Measurements from ENCODE around the gene WNK4. TPM values are rescaled to one million over a fixed set of nuclear protein-coding genes. Genes with fewer than 3 reads are reported as not detected.

The WNK4 gene
- total RNA-seq, 1 donor from 2014 or later = 11.3 TPM

DNA sequence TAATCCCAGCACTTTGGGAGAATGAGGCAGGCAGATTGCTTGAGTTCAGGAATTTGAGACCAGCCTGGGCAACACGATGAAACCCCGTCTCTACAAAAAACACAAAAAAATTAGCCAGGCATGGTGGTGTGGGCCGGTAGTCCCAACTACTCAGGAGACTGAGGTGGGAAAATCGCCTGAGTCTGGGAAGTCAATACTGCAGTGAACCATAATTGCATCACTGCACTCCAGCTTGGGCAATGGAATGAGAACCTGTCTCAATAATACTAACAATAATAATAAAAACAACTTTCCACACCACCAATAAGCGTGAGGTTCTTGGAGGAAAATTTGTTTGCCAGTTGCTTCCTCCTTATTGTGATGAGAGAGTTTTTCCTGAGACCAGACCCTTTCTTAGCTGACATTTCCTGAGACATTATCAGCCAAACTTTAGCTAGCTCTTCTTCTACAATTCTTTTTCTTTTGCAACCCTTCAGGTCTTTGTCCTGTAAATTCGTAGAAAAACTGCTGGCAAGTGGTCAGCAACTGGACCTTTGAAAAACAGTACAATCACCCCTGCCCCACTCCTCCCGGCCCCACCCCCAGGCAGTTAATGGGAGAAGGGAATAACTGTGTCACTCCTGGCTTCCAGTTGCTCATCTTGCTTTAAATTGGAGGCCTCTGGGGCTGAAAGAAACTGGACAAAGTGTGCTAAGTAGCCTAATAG, 32.1 kb upstream of the WNK4 start:
- no peak for DNase-seq (ENCODE audit: low read depth)
- TF ChIP-seq, protein P1, sequence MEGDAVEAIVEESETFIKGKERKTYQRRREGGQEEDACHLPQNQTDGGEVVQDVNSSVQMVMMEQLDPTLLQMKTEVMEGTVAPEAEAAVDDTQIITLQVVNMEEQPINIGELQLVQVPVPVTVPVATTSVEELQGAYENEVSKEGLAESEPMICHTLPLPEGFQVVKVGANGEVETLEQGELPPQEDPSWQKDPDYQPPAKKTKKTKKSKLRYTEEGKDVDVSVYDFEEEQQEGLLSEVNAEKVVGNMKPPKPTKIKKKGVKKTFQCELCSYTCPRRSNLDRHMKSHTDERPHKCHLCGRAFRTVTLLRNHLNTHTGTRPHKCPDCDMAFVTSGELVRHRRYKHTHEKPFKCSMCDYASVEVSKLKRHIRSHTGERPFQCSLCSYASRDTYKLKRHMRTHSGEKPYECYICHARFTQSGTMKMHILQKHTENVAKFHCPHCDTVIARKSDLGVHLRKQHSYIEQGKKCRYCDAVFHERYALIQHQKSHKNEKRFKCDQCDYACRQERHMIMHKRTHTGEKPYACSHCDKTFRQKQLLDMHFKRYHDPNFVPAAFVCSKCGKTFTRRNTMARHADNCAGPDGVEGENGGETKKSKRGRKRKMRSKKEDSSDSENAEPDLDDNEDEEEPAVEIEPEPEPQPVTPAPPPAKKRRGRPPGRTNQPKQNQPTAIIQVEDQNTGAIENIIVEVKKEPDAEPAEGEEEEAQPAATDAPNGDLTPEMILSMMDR (conservative IDR thresholded peaks at IDR 0.05; ENCODE audit: low read depth, low read length) = no peak
- no peak overlapping the region for H3K4me3 ChIP-seq (ENCODE audit: low read depth, low read length)

DNA sequence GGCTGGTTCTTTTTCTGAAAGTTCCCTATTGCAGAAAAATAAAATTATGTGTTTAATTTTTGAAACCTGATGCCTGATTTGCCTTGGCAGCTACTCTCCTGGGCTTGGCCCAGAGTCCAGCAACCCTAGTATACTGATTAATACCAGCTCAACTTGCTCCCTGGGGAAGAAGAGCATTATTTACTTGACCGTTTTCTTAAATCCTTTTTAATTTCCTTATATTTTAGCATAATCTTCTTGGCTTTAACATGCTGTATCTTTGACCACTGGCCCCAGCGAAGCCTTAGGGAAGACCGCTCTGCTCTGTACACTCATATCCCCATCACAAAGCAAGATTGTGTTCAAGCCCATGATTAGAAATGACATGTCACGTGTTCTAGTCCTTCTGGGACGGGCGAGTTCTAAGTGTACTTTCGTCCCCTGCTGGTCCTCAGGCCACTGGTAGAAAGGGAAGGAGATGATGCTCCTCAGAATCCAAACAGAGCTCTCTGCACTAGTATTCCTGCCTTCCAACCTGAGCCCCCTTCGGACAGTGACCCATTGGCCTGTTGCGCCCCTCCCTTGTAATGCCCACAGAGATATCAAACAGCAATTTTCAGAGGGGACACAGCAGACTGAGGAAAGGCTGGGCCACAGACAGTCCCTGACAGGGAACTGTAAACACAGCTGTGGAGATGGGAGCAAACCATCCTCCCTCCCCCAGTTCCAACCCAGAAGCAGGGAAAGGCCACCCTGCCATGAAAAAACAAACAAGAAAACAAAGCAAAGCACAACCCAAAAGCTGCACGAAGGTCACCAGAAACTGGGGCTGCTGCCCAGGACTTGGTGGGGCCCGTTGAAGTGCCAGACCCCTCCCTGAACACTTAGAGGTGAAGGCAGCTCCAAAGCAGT, 31.3 kb upstream of the WNK4 start:
- TF ChIP-seq, protein P1 (conservative IDR thresholded peaks at IDR 0.05; ENCODE audit: low read depth, low read length) = no peak
- no peak overlapping the region for H3K4me3 ChIP-seq (ENCODE audit: low read depth, low read length)
- no peak for DNase-seq (ENCODE audit: low read depth)

DNA sequence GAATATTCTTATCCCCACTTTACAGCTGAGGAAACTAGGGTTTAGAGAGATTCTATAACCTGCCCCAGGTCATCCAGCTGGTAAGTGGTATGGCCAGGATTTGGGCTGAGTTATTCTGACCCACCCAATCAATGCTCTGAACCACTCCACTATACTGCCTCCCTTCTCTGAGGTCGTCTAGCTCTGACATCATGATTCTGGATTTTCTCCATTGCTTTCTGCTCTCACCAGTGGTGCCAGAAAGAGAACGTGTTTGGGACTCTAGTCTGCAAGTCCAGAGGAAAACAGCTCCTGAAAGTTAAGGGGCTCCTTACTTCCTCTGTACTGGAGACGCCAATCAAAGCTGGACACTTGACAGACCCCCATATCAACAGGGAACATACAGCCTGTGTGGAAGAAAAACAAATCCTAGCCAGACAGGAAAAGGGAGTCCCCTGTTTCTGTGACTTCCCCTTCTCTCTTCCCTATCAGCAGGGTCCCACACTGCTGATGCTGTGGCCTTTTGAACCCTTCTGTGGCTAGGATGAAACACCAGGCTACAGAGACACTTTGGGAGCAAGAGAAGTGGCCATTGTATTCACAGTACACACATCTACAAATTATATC, 29.6 kb upstream of the WNK4 start:
- TF ChIP-seq, protein P1 (conservative IDR thresholded peaks at IDR 0.05; ENCODE audit: low read depth, low read length) = no peak
- DNase-seq (ENCODE audit: low read depth) = no peak
- H3K4me3 ChIP-seq (ENCODE audit: low read depth, low read length) = no peak overlapping the region

- TF ChIP-seq, protein P1 (conservative IDR thresholded peaks at IDR 0.05; ENCODE audit: low read depth, low read length) = no peak
- no peak overlapping the region for H3K4me3 ChIP-seq (ENCODE audit: low read depth, low read length)
- no peak for DNase-seq (ENCODE audit: low read depth)
Observed at GRCh38 chr17:42751628-42752027, 28.8 kb upstream of the WNK4 start.

- no peak overlapping the region for H3K4me3 ChIP-seq (ENCODE audit: low read depth, low read length)
- peak; percentile 87 for DNase-seq (ENCODE audit: low read depth)
- TF ChIP-seq, protein P1 (conservative IDR thresholded peaks at IDR 0.05; ENCODE audit: low read depth, low read length) = no peak
Observed at GRCh38 chr17:42754782-42755181, 25.6 kb upstream of the WNK4 start.

DNA sequence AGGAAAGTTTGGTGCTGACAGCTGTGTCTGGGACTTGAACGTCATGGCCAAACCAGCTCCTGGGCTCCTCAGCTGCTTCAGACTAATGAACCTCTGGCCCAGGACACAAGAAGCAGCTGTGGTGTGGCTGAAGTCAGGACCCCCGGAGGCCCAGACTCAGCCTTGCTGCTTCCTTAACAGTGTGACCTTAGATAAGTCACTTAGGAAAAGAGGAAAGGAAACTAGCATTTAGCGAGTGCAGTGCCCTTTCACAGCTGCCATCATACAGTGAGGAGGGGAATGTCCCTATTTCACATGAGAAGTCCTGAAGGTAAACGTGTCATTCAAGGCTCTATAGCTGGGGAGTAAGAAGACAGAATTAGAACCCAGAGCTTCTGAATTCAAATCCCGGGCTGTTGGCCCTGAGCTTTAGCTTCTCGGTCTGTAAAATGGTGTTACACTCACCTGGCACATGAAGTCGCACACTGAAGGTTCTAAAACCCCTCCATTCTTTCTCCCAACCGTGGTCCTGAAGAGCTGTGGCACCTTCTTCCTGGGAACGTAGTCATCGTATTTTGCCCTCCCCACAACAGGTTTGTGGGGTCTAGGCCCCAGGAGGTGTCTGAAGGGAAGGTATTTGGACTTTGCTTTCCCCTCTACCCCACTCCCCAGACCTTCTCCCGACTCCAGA, 20.3 kb upstream of the WNK4 start:
- H3K4me3 ChIP-seq (ENCODE audit: low read depth, low read length) = no peak overlapping the region
- DNase-seq (ENCODE audit: low read depth) = no peak
- TF ChIP-seq, protein P1 (conservative IDR thresholded peaks at IDR 0.05; ENCODE audit: low read depth, low read length) = no peak

Measured in epithelial cell of proximal tubule (primary cell).